ENCODE results near the gene METTL16.
A peak's percentile ranks its signal among the peaks of the same experiment; 100 is the strongest.

Gene METTL16

DNA sequence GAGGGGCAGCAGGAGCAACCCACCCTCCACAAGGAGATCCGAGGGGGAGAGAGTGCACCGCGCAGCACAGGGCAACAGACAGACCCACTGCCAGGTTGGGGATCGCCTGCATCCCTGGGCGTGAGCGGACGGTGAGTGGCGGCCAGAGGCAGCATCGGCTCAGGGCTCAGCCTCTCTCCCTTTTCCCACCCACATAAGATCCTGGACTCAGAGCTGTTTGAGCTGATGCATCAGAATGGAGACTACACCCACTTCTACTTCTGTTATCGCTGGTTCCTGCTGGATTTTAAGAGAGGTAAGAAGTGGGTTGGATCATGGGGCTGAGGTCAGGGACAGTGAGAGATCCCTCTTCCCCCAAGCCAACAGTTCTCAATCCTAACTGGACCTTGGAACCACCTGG lies 134.0 kb downstream of the METTL16 start:
- DNase-seq: no peak

DNA sequence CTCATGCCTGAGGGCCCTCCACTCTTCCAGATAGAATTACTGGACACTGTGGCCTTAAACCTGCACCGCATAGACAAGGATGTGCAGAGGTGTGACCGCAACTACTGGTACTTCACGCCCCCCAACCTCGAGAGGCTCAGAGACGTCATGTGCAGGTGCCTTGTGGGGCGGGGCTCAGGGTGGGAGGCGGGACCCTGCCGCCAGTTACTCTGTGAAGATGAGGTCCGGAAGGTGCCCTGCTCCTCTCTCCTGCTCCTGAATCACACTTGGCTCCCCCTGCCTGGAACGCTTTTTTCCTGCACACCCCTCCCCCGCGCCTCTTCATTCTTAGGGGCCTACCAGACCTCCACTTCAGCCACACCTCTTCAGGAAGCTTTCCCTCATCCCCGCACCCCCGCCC lies 135.6 kb downstream of the METTL16 start:
- no peak for DNase-seq

DNA sequence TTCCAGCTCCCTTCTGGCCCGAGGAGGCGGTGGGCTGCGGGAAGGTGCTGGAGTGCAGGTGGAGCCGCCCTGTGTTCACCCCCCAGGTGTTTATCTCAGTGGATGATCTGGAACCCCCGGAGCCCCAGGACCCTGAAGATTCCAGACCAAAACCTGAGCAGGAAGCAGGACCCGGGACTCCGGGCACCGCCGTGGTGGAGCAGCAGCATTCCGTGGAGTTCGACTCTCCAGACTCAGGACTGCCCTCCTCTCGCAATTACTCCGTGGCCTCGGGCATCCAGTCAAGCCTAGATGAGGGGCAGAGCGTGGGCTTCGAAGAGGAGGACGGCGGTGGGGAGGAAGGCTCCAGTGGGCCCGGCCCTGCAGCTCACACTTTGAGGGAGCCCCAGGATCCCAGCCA lies 136.3 kb downstream of the METTL16 start:
- no peak for DNase-seq

DNA sequence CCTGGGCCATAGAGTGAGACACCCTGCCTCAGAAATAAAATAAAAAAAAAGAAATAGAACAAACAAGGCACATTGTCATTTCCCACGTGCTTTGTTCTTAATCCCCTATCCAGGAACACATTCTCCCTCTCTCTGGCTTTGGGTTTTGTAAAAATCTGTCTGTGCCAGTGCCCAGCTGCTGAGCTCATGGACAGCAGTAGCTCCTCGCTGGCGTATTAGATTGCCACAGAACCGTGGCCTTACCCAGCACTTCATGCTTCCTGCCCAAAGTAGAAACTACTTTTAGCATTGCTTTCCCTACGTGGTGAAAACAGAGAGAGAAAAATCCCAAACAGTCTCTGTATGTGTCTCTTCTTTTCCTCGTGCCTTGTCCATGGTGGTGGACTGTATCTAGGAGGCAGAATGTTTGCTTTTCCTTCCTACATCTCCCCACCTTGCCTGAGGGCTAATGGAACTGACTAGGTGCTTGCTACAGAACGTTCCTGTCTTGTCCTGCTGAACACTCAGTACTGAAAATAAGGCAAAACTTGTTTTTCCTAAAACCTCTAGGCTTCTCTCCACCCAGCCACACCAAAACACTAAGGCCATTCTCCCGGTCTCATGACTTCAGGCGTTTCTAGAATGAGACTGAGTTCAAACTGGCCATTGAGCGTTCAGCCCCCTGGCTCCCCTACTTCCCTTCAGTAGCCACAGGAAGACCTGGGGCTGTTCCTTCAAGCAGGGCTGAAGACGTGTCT lies 137.0 kb downstream of the METTL16 start:
- DNase-seq: no peak

DNA sequence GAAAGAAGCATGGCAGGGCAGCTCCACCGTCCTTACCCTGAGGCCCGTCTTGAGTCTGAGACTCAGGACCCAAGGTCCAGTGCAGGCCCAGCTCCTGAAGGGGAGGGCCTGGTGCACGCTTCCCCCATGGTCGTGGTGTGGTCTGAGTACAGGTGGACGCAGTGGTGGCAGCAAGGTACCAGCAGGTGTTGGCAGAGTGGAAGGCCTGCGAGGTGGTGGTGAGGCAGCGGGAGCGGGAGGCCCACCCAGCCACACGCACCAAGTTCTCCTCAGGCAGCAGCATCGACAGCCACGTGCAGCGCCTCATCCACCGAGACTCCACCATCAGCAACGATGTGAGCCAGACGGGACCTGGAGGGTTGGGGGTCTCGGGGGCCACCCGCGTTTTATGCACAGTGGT lies 138.5 kb downstream of the METTL16 start:
- no peak for DNase-seq

DNA sequence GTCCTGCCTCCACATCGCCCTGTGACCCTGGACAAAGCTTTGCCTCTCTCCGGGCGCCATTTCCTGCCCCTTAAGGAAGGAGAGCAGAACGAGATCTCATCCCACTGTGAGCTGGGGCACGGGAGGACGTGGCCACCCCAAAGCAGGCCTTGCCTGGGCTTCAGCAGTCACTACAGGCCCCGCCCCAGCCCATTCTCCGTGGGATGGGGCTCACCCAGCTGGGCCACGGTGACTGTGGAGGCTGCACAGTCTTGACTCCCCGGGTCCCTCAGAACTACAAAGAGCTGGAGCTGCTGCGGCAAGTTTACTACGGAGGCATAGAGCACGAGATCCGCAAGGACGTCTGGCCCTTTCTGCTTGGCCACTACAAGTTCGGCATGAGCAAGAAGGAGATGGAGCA lies 139.0 kb downstream of the METTL16 start:
- DNase-seq: no peak

DNA sequence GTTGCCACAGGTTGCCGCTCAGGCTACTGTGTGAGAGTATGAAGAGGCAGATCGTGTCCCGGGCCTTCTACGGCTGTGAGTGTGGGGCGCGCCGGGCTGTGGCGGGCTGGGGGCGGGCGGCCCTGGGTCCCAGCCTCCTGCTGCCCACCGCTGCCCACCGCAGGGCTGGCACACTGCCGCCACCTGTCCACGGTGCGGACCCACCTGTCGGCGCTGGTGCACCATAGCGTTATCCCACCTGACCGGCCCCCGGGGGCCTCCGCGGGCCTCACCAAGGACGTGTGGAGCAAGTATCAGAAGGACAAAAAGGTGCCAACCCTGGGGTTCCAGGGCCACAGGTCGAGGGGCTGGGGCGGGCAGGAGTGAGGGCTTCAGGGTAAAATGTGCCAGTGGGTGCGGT lies 139.5 kb downstream of the METTL16 start:
- DNase-seq: no peak

DNA sequence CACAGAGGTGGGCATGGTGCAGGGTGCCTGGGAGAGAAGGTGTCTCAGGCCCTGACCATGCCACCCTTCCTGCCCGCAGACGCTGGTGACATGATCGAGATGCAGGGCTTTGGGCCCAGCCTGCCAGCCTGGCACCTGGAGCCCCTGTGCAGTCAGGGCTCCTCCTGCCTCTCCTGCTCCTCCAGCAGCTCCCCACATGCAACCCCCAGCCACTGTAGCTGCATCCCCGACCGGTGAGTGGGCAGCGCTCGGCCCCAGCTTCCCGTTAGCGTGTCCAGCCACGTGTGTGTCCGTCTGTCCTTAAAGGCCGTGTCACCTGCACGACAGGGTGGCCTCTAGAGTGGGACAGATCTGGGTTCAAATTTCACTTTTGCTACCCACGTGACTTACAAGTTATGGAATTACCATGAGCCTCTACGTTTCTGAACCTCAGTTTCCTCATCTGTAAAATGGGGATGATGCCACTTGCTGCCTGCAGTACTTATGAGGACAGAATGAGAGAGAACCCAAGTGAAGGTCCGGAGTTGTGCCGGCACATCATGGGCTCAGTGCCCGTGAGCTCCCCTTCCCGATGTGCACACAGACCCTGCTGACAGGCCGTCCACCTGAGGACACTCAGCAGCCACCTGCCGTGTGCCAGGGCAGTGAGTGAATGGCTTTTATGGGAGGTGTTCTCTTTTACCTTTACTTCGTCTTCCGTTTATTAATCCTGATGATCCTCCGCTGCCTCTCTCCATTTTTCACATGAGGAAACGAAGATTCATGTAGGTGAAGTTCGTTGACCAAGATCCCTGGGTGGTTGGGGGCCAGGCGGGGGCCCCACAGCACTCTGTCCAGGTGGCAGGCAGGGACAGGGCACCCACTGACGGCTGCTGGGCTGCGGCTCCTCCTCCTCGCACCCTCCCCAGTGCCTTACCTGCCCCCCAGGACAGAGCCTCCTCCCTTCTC lies 140.2 kb downstream of the METTL16 start:
- DNase-seq: no peak

DNA sequence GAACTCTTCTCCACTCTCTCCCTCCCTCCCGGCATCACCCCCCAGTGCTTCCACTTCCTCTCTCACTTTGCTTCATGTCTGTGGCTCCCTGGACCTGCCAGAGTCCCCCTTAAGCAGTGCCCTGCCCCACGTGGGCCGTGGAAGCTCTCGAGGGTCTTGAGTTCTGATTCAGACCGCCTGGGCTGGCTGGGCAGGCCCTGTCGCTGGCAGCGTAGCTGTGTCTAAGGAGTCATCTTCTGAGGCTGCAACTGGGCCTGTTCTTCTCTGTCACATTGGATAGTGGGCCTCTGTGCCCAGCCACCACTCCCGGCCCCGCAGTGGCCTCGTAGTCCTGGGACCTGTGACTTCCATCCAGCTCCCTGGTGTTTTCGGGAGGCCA lies 141.5 kb downstream of the METTL16 start:
- DNase-seq: no peak

DNA sequence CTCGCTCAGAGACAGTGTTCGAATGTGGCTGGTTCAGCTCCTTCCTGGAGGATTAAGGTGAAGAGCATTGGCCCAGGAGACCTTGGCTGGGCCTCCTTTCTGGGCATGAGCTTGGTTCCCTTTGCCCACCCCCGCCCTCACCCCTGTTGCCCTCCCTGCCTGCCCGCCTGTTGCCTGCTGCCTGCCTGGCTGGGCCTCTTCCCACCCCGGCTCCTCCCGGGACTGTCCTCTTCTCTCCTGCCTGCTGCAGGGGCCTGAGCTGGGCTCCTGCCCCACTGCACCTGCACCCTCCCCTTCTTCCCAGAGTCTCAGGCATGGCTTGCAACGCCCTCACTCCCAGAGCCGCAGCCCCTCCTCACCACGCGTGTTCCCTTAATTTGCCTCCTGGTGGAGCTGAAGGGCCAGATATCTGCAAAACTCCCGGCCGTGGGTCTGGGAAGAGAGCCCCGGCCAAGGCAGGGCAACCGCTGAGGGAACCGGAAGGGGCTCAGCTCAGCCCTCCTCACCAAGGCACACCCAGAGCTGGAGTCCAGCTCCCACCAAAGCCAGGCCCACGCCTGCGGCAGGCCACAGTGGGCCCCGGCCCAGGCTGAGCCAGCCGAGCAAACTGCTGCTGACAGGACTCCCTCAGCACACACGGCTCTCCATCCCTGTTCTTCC lies 142.0 kb downstream of the METTL16 start:
- peak; percentile 16 for DNase-seq

DNA sequence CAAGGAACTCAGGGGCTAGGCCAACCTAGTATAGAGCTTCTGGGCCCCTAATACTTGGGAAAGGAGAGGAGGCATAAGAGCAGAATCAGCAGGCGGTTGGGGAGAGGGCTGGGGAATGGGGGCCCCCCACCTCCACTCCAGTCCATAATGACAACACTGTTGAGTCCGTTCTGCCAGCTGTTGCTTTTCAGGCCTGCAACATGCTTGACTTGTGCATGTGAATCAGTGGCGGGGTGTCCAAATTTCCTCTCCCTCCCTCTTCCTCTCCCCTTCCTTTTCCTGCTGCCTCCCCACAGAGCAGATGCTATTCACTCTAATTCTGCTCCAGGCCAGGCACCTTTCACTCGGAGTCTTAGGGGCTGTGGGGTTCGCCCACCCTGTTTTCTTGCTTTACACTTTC lies 142.6 kb downstream of the METTL16 start:
- no peak for DNase-seq

DNA sequence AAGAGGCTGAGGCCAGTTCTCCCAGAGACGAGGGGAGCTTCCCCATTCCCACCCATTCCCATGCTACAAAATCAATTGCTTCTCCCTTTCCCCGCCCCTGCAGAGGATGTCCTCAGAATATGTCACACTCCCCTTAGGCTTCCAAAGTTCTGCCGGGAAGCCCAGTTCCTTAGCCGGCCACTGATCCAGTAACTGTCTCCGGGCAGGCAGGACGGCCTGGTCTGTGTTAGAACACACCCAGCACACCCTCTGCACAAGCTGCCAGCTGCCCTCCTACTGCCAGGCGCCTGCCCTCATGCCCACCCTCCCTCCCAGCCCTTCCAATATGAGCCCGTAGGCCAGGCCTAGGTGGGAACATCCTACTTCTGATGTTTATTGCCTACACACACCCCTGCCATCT lies 143.3 kb downstream of the METTL16 start:
- no peak for DNase-seq

DNA sequence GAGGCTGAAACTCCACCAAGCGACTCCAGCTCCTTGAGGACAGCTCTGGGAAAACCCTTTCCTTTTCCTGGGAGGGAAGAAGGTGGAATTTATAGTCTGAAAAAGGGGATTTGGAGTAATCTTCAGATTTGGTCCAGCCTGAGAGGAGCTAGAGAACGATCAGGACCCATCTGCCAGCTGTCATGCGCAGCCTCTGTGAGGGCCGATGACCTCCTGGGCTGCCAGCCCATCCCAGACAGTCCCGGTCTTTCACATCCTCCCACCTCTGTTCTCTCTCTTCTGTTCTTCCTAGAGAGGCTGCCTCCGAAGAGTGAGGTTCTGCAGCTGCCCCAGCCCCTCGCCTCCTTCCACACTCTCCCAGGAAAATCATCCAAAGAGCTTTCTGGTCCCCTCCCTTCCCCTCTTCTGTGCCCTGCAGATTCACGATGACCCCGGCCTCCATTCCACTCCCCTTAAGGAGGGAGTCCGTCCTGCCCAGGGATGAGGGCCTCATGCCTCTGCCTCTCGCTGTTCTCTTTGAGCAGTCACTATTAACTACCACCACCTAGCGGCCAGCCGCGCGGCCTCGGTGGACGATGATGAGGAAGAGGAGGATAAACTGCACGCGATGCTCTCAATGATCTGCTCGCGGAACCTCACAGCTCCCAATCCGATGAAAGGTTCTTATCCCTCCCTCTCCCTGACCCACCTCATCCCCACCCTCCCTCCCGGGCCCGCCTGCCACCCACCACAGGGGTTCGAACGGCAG lies 144.8 kb downstream of the METTL16 start:
- no peak for DNase-seq

Data from DMS53 (cell line).